Suprapubic skin (tissue), 4 donors: ENCODE measurements around the gene RAET1G.
A peak's percentile ranks its signal among the peaks of the same experiment; 100 is the strongest.

Source experiments
- EP300 ChIP-seq: sonication (generic); formaldehyde crosslinking; IDR thresholded peaks from one replicate; pipeline ENCODE4 v1.6.1; 2017; ENCODE audit warnings: antibody characterized with exemption
- POLR2A ChIP-seq, 2 donors: fragments of 450-650 bp; IDR thresholded peaks; one replicate each; pipeline ENCODE4 v1.6.1; 2017; ENCODE audit warnings: antibody characterized with exemption in 2 of 2, mild to moderate bottlenecking in 2 of 2, moderate library complexity in 2 of 2
- POLR2AphosphoS5 ChIP-seq, 3 donors: sonication (generic); formaldehyde crosslinking; IDR thresholded peaks; one replicate each; pipeline ENCODE4 v1.6.1; 2017; ENCODE audit warnings: antibody characterized with exemption in 3 of 3
- TF ChIP-seq, protein P1 (sequence below), 2 donors: fragments of 200-600 bp in 1 of 2; fragments of 450-650 bp in 1 of 2; sonication (generic) in 1 of 2; IDR thresholded peaks; one replicate each; pipeline ENCODE4 v1.5.1; 2016 to 2019; ENCODE audit warnings: antibody characterized with exemption in 2 of 2, mild to moderate bottlenecking in 1 of 2, moderate library complexity in 1 of 2

GRCh38 chr6:149929422-149929821 lies 6.5 kb upstream of the RAET1G start:
- TF ChIP-seq, protein P1, sequence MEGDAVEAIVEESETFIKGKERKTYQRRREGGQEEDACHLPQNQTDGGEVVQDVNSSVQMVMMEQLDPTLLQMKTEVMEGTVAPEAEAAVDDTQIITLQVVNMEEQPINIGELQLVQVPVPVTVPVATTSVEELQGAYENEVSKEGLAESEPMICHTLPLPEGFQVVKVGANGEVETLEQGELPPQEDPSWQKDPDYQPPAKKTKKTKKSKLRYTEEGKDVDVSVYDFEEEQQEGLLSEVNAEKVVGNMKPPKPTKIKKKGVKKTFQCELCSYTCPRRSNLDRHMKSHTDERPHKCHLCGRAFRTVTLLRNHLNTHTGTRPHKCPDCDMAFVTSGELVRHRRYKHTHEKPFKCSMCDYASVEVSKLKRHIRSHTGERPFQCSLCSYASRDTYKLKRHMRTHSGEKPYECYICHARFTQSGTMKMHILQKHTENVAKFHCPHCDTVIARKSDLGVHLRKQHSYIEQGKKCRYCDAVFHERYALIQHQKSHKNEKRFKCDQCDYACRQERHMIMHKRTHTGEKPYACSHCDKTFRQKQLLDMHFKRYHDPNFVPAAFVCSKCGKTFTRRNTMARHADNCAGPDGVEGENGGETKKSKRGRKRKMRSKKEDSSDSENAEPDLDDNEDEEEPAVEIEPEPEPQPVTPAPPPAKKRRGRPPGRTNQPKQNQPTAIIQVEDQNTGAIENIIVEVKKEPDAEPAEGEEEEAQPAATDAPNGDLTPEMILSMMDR (IDR thresholded peaks at IDR 0.05) = peak in 1 of 2 donors; percentile 18
- TF ChIP-seq EP300 = no peak
- no peak for TF ChIP-seq POLR2AphosphoS5 (IDR thresholded peaks at IDR 0.05)
- TF ChIP-seq POLR2A (IDR thresholded peaks at IDR 0.05) = no peak
